WTC11 (cell line): ENCODE data around the gene DDC. TPM values are rescaled to one million over a fixed set of nuclear protein-coding genes. Genes with fewer than 3 reads are reported as not detected.

Experiments used
- ATAC-seq: fragments of 200-7000 bp; cut with Tn5 transposase; 2 replicates; pipeline ENCODE4 v1.10.0; 2021; ENCODE audit warnings: mild to moderate bottlenecking, moderate library complexity
- CTCF ChIA-PET: fragments of 300-600 bp; sonication (Branson Sonifier 250); formaldehyde crosslinking; loops from one replicate; lab custom pipeline; 2021; ENCODE audit warnings: antibody characterized with exemption; lab: Charles Lee
- POLR2A ChIA-PET: fragments of 350-600 bp; sonication (Branson Sonifier 250); formaldehyde crosslinking; loops from one replicate; lab custom pipeline; 2021; ENCODE audit warnings: antibody characterized with exemption; lab: Charles Lee
- DNase-seq: peaks from one replicate; pipeline ENCODE4 v3.0.0; 2021; ENCODE audit warnings: low spot score
- H3K27ac Mint-ChIP-seq: 2 replicates; pipeline ENCODE4 v1.8.0; 2021; ENCODE audit warnings: mixed read lengths
- H3K27me3 Mint-ChIP-seq: 2 replicates; pipeline ENCODE4 v1.8.0; 2021; ENCODE audit warnings: low read depth, mild to moderate bottlenecking, moderate library complexity, mixed read lengths
- H3K36me3 Mint-ChIP-seq: 2 replicates; pipeline ENCODE4 v1.8.0; 2021; ENCODE audit warnings: mixed read lengths
- H3K4me1 Mint-ChIP-seq: 2 replicates; pipeline ENCODE4 v1.8.0; 2022; ENCODE audit warnings: mixed read lengths
- H3K4me3 Mint-ChIP-seq: 2 replicates; pipeline ENCODE4 v1.8.0; 2021; ENCODE audit warnings: mild to moderate bottlenecking, moderate library complexity, mixed read lengths
- H3K9me3 Mint-ChIP-seq: 2 replicates; pipeline ENCODE4 v1.8.0; 2021; ENCODE audit warnings: mixed read lengths
- E2F4 ChIP-seq: sonication (generic); formaldehyde crosslinking; IDR thresholded peaks from 2 replicates; pipeline ENCODE4 v1.8.1; 2022; ENCODE audit warnings: low read depth, mild to moderate bottlenecking, moderate library complexity, missing genetic modification reagents, borderline replicate concordance
- ERG ChIP-seq: fragments of 250-450 bp; sonication (Bioruptor Pico); IDR thresholded peaks from 2 replicates; pipeline ENCODE4 v1.8.0; 2021; ENCODE audit warnings: mild to moderate bottlenecking
- GRHL2 ChIP-seq: fragments of 250-450 bp; sonication (Bioruptor Pico); IDR thresholded peaks from 2 replicates; pipeline ENCODE4 v1.8.0; 2022; ENCODE audit warnings: mild to moderate bottlenecking, moderate library complexity; ENCODE audit not compliant: insufficient replicate concordance, severe bottlenecking
- JAZF1 ChIP-seq: fragments of 250-450 bp; sonication (Bioruptor Pico); IDR thresholded peaks from 2 replicates; pipeline ENCODE4 v1.9.0; 2021; ENCODE audit warnings: moderate library complexity, mild to moderate bottlenecking, inconsistent platforms
- NFATC4 ChIP-seq: fragments of 250-450 bp; sonication (Bioruptor Pico); IDR thresholded peaks from 2 replicates; pipeline ENCODE4 v1.9.0; 2021; ENCODE audit warnings: mild to moderate bottlenecking
- NR2C2 ChIP-seq: sonication (generic); formaldehyde crosslinking; IDR thresholded peaks from 2 replicates; pipeline ENCODE4 v1.8.0; 2022; ENCODE audit warnings: mild to moderate bottlenecking, missing genetic modification reagents
- NR3C1 ChIP-seq: sonication (generic); formaldehyde crosslinking; conservative IDR thresholded peaks from 2 replicates; pipeline ENCODE4 v1.8.1; 2023; ENCODE audit warnings: low read depth, mild to moderate bottlenecking, missing genetic modification reagents
- PRRX2 ChIP-seq: fragments of 250-450 bp; sonication (Bioruptor Pico); IDR thresholded peaks from 2 replicates; pipeline ENCODE4 v1.8.0; 2021; ENCODE audit warnings: mild to moderate bottlenecking
- RORB ChIP-seq: fragments of 250-450 bp; sonication (Bioruptor Pico); IDR thresholded peaks from 2 replicates; pipeline ENCODE4 v1.9.0; 2021; ENCODE audit warnings: mild to moderate bottlenecking
- STAT6 ChIP-seq: sonication (generic); formaldehyde crosslinking; conservative IDR thresholded peaks from 2 replicates; pipeline ENCODE4 v1.8.1; 2023; ENCODE audit warnings: mild to moderate bottlenecking, low read depth, missing genetic modification reagents, moderate library complexity
- TEAD1 ChIP-seq: sonication (generic); formaldehyde crosslinking; IDR thresholded peaks from 2 replicates; pipeline ENCODE4 v1.8.0; 2022; ENCODE audit warnings: mild to moderate bottlenecking, missing genetic modification reagents
- TEAD4 ChIP-seq: sonication (generic); formaldehyde crosslinking; IDR thresholded peaks from 2 replicates; pipeline ENCODE4 v1.8.0; 2022; ENCODE audit warnings: mild to moderate bottlenecking, missing genetic modification reagents
- TP53 ChIP-seq: sonication (generic); formaldehyde crosslinking; IDR thresholded peaks from 2 replicates; pipeline ENCODE4 v1.8.1; 2023; ENCODE audit warnings: mild to moderate bottlenecking, missing genetic modification reagents
- ZBTB21 ChIP-seq: sonication (generic); formaldehyde crosslinking; IDR thresholded peaks from 2 replicates; pipeline ENCODE4 v1.8.1; 2023; ENCODE audit warnings: mild to moderate bottlenecking, missing genetic modification reagents, borderline replicate concordance
- ZNF121 ChIP-seq: sonication (generic); formaldehyde crosslinking; IDR thresholded peaks from 2 replicates; pipeline ENCODE4 v1.8.0; 2023; ENCODE audit warnings: missing genetic modification reagents
- ZNF512 ChIP-seq: sonication (generic); formaldehyde crosslinking; IDR thresholded peaks from 2 replicates; pipeline ENCODE4 v1.8.1; 2022; ENCODE audit warnings: missing genetic modification reagents, borderline replicate concordance
- ZNF671 ChIP-seq: fragments of 250-450 bp; sonication (Bioruptor Pico); IDR thresholded peaks from 2 replicates; pipeline ENCODE4 v1.8.0; 2021; ENCODE audit warnings: mild to moderate bottlenecking
- total RNA-seq: library from RNA; stranded (reverse); gene quantifications from 3 replicates; pipeline ENCODE4 v1.2.3, GENCODE V29; 2021
- TF ChIP-seq, protein P1 (sequence below): sonication (generic); formaldehyde crosslinking; IDR thresholded peaks from 2 replicates; pipeline ENCODE4 v1.8.1; 2023; ENCODE audit warnings: mild to moderate bottlenecking, missing genetic modification reagents, moderate library complexity
- TF ChIP-seq, protein P2 (sequence below): sonication (generic); formaldehyde crosslinking; IDR thresholded peaks from 2 replicates; pipeline ENCODE4 v1.8.1; 2023; ENCODE audit warnings: mild to moderate bottlenecking, missing genetic modification reagents, moderate library complexity
- TF ChIP-seq, protein P3 (sequence below): sonication (generic); formaldehyde crosslinking; IDR thresholded peaks from 2 replicates; pipeline ENCODE4 v1.8.0; 2022; ENCODE audit warnings: mild to moderate bottlenecking, missing genetic modification reagents

The DDC gene
- total RNA-seq, 1 experiment from 2014 or later = not detected

- TF ChIP-seq ZNF512 (CRISPR knock-in tag) = no peak
- TF ChIP-seq, all 79 proteins: peak for 0
Observed at GRCh38 chr7:50476953-50477625, 88.1 kb downstream of the DDC start (continued).

- Mint-ChIP-seq H3K9me3 (no peaks in the 10 kb centered on the region), H3K27ac (no peak overlapping the region), H3K4me1 (peaks cover 13% of the 10 kb centered on the region), H3K36me3 (no peaks in the 10 kb centered on the region), H3K4me3 (no peak overlapping the region), H3K27me3 (peaks cover 4% of the 10 kb centered on the region)
- DNase-seq (no peak), ATAC-seq (no peak)
- TF ChIP-seq NR3C1 (CRISPR knock-in tag) = no peak
- TF ChIP-seq ZNF121 (CRISPR knock-in tag) = no peak
- no peak for TF ChIP-seq TEAD4
- no peak for TF ChIP-seq RORB (CRISPR knock-in tag)
- no peak for TF ChIP-seq NFATC4
- TF ChIP-seq, protein P1, sequence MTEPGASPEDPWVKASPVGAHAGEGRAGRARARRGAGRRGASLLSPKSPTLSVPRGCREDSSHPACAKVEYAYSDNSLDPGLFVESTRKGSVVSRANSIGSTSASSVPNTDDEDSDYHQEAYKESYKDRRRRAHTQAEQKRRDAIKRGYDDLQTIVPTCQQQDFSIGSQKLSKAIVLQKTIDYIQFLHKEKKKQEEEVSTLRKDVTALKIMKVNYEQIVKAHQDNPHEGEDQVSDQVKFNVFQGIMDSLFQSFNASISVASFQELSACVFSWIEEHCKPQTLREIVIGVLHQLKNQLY (CRISPR knock-in tag) = no peak
- TF ChIP-seq JAZF1 = no peak
- TF ChIP-seq ZNF671 (CRISPR knock-in tag) = no peak
- TF ChIP-seq, protein P2, sequence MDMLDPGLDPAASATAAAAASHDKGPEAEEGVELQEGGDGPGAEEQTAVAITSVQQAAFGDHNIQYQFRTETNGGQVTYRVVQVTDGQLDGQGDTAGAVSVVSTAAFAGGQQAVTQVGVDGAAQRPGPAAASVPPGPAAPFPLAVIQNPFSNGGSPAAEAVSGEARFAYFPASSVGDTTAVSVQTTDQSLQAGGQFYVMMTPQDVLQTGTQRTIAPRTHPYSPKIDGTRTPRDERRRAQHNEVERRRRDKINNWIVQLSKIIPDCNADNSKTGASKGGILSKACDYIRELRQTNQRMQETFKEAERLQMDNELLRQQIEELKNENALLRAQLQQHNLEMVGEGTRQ (CRISPR knock-in tag) = no peak
- no peak for TF ChIP-seq GRHL2 (CRISPR knock-in tag)
- no peak for TF ChIP-seq NR2C2 (CRISPR knock-in tag)
- no peak for TF ChIP-seq TP53 (CRISPR knock-in tag)
- no peak for TF ChIP-seq PRRX2 (CRISPR knock-in tag)
- TF ChIP-seq E2F4 (CRISPR knock-in tag) = no peak
- TF ChIP-seq ERG (CRISPR knock-in tag) = no peak
- TF ChIP-seq ZBTB21 (CRISPR knock-in tag) = no peak
- TF ChIP-seq, protein P3, sequence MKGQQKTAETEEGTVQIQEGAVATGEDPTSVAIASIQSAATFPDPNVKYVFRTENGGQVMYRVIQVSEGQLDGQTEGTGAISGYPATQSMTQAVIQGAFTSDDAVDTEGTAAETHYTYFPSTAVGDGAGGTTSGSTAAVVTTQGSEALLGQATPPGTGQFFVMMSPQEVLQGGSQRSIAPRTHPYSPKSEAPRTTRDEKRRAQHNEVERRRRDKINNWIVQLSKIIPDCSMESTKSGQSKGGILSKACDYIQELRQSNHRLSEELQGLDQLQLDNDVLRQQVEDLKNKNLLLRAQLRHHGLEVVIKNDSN (CRISPR knock-in tag) = no peak
- TF ChIP-seq TEAD1 (CRISPR knock-in tag) = no peak
- no peak for TF ChIP-seq STAT6 (CRISPR knock-in tag)
- ChIA-PET CTCF (interaction anchor here (1.1 to 1.7 kb wide), 3 partner anchors 59 to 525 kb away, joined by 4 to 6 read pairs (median 4); no protein-coding TSS in a partner anchor), POLR2A (no interaction called here)
Observed at GRCh38 chr7:50475340-50475739, 89.9 kb downstream of the DDC start.
